HG03354 (cell line): Measurements from ENCODE around the gene HBP1.
A peak's percentile ranks its signal among the peaks of the same experiment; 100 is the strongest.
"Not testable (repeated sequence)": the region's sequence is repeated elsewhere in the genome, so short reads cannot be mapped to it uniquely, and the experiment has no call there.

Experiments used
- ATAC-seq: cut with Tn5 transposase; IDR thresholded peaks from one replicate; pipeline ENCODE4 v1.9.1; 2021; ENCODE audit warnings: mild to moderate bottlenecking; ENCODE audit not compliant: unreplicated experiment, poor library complexity, severe bottlenecking

HBP1 gene

DNA sequence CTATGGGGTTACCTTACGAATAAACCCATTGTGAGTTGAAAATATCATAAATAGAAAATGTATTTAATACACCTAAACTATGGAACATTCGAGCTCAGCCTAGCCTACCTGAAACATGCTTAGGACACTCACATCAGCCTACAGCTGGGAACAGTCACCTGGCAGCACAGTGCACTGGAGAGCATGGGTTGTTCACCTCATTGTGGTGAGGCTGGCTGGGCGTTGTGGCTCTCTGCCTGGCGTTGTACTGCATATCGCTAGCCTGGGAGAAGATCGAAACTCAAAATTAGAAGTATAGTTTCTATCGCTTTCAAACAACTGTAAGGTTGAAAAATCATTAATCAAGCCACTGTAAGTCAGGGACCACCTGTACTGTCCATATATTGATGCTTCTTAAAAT is 17.3 kb upstream of the HBP1 start:
- no peak for ATAC-seq

DNA sequence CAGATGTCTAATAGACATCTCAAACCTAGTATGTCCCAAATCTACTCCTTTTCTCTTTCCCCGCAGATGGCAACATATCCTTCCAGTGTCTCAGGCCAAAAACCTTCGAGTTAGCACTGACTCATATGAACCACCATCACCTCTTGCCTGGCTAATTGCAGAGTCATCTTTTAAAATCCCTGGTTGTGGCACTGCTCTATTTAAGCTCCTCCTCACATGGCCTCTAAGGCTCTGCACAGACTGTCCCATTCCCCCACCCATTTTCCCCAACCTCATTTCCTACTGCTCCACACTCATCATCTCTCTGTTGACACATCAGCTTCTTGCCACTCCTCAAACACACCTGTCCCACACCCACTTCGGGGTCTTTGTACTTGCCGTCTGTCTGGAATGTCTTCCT is 16.8 kb upstream of the HBP1 start:
- no peak for ATAC-seq

DNA sequence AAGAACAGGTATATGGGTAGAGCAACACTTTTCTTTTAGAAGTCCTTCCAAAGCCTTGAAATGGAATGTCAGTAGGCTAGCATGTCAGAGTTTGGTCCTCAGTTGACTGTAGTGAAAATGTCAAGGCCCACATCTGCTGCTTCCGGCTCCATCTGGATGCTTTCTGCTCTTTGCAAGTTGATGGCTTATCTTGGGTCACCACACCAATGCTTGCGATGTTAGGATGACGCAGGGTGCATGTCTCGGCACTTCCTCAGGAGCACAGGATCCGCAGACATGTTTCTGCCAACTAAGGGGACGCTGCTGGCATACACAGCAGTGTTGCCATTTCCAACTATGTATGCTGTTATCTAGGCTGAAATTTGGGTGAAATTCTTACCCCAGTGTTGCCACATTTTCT is 14.0 kb upstream of the HBP1 start:
- ATAC-seq = no peak

GRCh38 chr7:107155726-107156125 is 13.1 kb upstream of the HBP1 start:
- ATAC-seq = not testable (repeated sequence)

- no peak for ATAC-seq
Observed at GRCh38 chr7:107157091-107157490, 11.7 kb upstream of the HBP1 start.

DNA sequence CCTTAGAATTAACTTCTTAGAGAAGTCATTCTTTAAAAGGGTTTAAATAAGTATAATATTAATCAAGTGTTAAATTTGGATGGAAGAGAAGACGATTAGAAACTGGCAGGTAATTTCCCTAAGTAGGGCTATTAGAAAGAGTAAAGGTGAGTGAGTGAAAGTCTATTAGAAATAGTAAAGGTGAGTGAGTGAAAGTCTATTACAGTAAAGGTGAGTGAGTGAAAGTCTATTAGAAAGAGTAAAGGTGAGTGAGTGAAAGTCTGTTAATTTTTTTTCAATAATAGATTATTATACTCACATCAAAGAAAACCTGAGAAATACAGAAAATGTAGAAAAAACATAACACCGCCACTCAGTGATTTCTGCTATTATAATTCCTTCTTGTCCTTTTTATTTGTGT is 10.8 kb upstream of the HBP1 start:
- no peak for ATAC-seq

GRCh38 chr7:107160389-107160788 is 8.4 kb upstream of the HBP1 start:
- no peak for ATAC-seq

DNA sequence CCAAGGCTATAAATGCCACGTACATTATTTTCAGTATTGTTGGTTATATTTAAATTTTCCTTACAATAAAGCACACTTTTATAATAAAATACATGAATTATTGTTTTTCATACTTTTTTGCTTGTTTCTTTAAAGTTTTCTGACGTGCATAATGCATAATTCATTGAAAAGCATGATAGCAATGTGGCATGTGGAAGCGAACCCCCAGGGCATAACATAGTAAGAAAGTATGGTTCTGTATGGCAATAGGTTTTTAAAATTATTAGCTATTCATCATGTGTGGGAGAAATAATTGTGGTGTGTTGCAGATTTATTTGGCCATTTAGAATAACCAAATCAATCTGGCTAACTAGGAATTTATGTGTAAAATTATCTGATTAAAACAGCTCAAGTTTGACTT is 7.4 kb upstream of the HBP1 start:
- no peak for ATAC-seq

GRCh38 chr7:107162475-107162874 is 6.3 kb upstream of the HBP1 start:
- ATAC-seq = no peak

DNA sequence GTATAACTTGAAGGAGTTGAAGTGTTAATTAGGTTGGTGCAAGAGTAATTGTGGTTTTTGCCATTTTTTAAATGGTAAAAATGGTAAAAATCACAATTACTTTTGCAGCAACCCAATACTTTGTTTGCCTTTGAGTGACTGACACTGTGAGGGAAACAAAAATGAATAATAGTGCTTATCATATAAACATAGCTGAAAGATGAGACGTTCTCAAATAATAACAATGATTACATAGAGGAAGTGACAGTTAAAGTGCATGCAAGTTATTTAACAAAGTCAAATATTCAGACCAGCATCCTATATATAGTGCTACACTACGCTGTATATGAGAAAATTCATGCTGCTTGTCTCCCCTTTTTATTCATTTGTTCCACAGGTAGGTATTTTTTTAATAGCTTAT is 4.7 kb upstream of the HBP1 start:
- no peak for ATAC-seq

- no peak for ATAC-seq
Observed at GRCh38 chr7:107165341-107165740, 3.5 kb upstream of the HBP1 start.

GRCh38 chr7:107166736-107167426 is 1.9 kb upstream of the HBP1 start:
- ATAC-seq = no peak

- no peak for ATAC-seq
Observed at GRCh38 chr7:107167483-107168232, 1.1 kb upstream of the HBP1 start.

DNA sequence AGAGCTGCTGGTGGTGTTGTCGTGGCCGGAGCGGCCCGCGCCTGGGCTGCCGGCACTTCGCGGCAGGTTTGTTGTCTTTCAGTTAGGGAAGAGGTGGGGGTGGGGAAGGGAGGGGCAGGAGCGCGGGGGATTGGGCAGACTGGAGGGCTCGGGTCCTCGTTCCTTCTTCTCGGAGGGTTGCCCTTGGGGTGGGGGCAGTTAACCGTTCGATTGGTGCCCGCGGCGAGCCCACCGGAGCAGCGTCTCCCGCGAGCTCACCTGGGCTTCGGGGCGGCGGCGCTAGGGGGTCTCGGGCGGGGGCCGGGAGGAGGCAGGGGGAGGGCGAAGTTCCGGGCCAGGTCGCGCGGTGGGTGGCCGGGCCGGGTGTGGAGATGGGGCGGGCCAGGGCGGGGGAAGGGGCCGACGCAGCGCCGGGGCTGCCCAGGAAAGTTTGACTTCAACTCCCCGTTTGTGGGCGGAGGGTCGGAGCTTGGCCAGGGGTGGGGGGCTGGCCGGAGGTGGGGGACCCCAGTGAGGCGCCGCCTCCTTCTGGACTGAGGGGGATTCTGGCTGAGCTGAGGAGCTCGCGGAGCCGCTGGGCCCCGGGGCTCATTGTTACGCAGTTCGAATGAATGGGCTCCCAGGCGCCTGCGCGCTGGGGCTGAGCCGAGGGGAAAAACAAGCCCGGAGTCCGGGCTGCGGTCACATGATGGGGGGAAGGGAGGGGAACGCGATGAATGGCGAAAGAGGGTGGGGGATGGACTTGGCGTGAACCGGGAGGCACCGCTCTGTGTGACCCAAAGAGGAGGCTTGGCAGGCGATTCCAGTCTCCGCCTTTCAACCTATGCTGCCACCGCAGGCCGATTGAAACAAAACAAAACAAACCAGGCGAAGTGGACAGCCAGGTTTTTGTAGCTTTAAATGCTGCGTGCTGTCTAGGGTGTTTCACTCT is 582 bp downstream of the HBP1 start:
- ATAC-seq = peak; percentile 25

DNA sequence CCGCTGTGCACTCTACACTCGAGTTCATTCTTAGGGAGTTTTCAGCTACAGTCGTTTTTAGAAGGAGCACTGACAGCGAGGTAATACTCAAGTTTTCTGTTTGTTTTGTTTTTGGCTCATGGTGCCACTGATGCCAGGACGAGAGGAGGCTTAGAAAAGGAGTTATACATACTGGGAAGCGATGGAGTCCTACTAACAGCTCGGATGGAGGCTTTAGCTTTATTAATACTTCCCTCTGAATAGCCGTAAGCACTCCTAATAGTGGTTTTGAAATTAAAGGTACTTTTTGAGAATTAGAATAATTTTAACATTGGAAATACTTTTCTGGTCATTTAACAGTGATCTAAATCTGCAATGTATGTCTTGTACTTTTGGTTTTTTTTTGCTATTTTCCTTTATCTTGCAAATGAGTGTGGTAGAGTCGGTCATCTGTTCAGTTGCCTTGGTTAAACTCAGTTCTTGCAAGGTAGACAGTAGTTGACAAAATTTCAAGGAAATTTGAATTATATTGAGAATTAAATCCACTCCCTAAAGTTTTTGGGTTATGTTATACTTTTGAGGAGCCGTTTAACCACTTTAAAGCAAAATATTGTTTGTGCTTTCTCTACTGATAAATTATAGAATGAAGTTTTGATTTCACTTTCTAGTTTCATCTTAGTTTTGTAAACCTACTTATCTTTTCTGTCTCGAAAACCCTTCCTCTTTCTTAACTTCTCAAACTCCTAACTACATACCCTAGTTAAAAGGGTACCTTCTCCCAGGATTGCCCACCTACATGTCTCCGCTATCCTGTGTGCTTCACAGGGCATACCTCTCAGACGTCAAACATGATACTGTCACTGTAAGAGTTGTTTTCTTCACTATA is 1.5 kb downstream of the HBP1 start:
- no peak for ATAC-seq

DNA sequence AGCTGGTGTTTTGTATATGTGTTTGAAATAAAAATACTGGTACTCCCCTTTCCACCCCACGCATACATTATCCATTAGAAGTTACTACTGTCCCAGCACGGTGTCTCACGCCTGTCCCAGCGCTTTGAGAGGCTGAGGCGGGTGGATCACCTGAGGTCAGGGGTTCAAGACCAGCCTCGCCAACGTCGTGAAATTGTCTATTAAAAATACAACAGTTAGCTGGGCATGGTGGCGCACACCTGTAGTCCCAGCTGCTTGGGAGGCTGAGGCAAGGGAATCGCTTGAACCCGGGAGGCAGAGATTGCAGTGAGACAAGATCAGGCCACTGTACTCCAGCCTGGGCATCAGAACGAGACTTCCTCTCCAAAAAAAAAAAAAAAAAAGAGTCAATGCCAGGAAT is 2.7 kb downstream of the HBP1 start:
- ATAC-seq = no peak

DNA sequence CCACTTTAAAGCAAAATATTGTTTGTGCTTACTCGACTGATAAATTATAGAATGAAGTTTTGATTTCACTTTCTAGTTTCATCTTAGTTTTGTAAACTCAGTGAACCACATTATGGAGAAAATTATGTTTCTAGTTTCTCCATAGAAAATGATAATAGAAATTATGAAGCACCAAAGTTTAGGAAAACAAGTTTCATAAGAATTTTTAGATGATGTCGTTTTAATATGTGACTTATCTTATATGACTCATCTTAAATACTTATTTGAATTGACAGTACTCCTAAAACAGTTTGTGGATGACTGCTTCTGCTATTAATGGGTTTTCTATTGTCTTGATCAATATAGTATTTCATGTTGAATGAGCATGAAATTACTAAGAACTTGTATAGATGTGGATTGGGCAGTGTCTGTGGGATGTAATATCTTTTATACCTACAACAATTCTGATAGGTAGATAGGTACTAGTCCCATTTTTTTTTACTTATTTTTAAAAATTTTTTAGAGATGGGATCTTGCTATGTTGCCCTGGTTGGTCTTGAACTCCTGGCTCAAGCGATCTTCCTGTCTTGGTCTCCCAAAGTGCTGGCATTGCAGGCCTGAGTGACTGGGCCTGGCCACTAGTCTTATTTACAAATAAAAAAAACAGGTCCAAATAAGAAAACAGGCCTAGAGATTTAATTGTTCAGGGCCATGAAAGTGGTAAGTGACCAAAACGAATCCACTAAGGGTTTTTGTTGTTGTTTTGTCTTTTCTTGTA is 3.7 kb downstream of the HBP1 start:
- no peak for ATAC-seq

DNA sequence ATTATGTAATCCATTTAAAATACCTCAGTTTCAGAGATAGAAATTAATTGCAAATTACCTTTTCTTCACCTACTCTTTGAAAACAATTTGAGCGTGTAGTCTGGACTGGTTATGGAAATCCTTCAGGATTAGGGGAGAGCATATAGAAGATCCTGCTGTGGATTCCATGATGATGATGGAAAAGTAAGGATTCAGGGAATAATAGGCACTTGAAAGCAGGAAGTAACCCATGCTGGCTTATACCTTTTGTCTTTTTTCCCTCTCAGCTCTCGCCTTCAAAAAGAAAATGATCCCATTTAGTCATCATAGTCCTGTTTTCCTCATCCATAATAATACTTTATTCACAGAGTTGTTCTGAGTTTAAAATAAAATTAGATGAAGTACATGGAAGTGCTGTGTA is 4.4 kb downstream of the HBP1 start:
- ATAC-seq = no peak
